ENCODE data around the gene FAF2.

FAF2 gene

DNA sequence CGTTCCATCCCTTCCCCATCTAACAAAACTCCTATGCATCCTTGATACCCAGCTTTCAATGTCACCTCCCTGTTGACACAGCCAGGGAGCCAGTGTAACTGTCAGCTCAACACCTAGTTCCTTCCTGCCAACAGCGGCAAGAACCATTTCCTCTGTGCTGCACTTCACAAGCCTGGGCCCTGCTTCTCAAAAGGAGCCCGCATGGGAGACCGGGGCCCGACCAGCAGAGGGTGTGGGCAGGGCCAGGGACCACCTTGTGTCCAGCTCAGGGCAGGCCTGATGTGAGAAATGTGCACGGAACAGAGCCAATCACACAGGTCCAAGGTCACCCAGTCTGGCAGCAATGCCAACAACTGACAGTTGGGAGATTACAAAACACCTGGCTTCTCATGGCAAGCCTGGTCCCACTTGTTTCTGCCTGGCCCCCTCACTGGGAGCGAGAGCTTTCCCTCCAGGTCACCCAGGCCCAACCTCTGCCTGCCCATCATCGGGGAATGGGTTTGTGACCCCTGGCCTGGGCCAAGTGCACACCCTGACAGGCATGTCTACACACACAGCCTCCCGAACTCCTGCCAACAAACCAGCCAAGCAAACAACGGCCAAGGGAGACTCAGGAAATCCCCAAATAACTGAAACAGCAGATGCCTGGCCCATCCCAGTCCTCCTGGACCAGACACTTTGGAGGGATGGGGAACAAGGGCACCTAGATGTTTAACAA is 85.9 kb downstream of the FAF2 start:
- no peak overlapping the region for H3K4me3 ChIP-seq (ENCODE audit: low read length)
- DNase-seq (ENCODE audit: low read depth): no peak
- TF ChIP-seq, protein P1, sequence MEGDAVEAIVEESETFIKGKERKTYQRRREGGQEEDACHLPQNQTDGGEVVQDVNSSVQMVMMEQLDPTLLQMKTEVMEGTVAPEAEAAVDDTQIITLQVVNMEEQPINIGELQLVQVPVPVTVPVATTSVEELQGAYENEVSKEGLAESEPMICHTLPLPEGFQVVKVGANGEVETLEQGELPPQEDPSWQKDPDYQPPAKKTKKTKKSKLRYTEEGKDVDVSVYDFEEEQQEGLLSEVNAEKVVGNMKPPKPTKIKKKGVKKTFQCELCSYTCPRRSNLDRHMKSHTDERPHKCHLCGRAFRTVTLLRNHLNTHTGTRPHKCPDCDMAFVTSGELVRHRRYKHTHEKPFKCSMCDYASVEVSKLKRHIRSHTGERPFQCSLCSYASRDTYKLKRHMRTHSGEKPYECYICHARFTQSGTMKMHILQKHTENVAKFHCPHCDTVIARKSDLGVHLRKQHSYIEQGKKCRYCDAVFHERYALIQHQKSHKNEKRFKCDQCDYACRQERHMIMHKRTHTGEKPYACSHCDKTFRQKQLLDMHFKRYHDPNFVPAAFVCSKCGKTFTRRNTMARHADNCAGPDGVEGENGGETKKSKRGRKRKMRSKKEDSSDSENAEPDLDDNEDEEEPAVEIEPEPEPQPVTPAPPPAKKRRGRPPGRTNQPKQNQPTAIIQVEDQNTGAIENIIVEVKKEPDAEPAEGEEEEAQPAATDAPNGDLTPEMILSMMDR (conservative IDR thresholded peaks at IDR 0.05; ENCODE audit: low read length): no peak

DNA sequence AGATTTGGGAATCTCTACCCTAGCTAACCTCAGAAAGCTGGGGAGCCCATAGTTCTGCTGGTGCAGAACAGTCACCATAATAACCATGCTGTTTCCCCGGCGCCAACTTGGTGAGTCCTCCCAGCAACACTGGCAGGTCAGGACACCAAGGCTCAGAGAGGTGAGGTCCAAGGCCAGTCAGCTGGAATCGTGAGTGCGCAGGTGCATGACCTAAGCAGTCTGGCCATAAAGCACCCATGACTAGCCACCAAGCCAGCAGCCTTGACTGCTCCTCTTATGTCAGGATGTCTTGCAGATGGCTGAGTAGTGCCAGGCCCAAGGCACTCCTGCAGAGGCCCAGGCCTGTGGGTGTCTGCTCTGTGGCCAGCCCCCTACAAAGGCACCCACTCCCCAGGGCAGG is 86.5 kb downstream of the FAF2 start:
- no peak for DNase-seq (ENCODE audit: low read depth)

DNA sequence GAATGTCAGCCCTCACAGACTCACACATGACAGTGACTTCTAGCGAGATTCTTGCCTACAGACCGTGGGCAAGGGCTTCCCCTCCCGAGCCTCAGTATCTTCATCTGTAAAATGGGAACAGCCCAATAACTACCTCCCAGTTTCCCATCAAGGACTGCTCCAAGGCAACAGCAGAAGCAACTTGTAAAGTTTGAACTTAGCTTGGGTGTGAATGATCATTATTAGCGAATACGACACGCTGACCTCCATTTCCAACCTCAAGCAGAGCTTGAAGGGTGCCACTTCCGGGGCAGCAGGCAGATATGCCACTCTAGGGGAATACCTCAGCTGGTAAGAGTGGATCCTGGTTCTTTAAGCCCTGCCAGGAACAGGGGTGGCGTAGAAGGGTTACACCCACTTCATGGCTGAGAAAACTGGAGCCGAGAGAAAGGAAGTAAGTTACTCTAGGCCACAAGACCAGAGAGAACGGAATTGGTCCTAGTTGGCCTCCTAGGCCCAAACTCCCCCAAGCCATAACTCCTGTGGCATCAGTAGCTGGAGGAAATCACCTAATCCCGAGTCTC is 87.0 kb downstream of the FAF2 start:
- TF ChIP-seq, protein P1 (conservative IDR thresholded peaks at IDR 0.05; ENCODE audit: low read length): no peak
- DNase-seq (ENCODE audit: low read depth): peak; percentile 23
- H3K4me3 ChIP-seq (ENCODE audit: low read length): peak overlapping the region; percentile 84

More for the DNA sequence above, 86.5 kb downstream of the FAF2 start:
- TF ChIP-seq, protein P1 (conservative IDR thresholded peaks at IDR 0.05; ENCODE audit: low read length): no peak
- H3K4me3 ChIP-seq (ENCODE audit: low read length): peak overlapping the region; percentile 84; the same call in 1 of the 2 replicates

- H3K4me3 ChIP-seq (ENCODE audit: low read length): peak overlapping the region; percentile 84
- DNase-seq (ENCODE audit: low read depth): no peak
- TF ChIP-seq, protein P1 (conservative IDR thresholded peaks at IDR 0.05; ENCODE audit: low read length): no peak
Observed at GRCh38 chr5:176535664-176536131, 87.5 kb downstream of the FAF2 start.

GRCh38 chr5:176536132-176536901 is 88.1 kb downstream of the FAF2 start:
- peak overlapping the region; percentile 84 for H3K4me3 ChIP-seq (ENCODE audit: low read length)
- TF ChIP-seq, protein P1 (conservative IDR thresholded peaks at IDR 0.05; ENCODE audit: low read length): no peak
- peak; percentile 69 for DNase-seq (ENCODE audit: low read depth)

DNA sequence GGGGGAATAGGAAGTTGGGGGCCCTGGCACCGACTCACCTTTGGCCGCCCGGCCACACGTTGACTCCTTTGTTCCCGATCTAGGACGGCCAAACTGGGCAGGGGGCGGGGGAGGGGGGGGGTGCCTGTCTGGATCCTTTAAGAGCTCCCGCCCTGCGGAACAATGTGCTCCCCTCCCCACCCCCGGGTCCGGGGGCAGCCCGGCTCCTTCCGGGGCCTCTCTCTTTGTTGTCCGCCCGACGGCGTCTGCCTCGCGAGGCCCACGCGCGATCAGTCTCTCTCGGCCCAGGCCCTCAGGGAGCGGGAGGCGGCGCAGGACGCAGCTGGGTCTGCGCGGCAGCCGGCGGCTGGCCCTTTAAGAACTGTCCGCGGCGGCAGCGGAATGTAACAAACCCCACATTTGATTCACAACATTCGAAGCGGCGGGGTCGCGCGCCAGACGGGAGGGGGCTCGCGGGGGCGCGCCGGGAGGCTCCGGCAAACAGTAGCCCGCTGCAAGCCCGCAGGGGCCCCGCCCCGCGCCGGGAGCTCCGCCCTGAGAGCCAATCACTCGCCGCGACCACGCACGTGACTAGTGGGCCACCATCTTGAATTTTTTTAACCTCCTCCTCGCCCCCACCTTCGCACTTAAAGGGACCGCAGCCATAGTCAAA is 88.8 kb downstream of the FAF2 start, which contains the start of gene RNF44:
TSS of gene RNF44 (minus strand) at position 501 of the 652 bp plus-strand sequence. CDS start 4,930 bp downstream, outside the sequence.
- TF ChIP-seq, protein P1 (conservative IDR thresholded peaks at IDR 0.05; ENCODE audit: low read length): no peak
- DNase-seq (ENCODE audit: low read depth): peak; percentile 97
- H3K4me3 ChIP-seq (ENCODE audit: low read length): peak within 1 kb of the TSS; percentile 84

Measured in AG10803 (cell line).